ENCODE measurements around the gene ANKRD12.

ANKRD12 gene

DNA sequence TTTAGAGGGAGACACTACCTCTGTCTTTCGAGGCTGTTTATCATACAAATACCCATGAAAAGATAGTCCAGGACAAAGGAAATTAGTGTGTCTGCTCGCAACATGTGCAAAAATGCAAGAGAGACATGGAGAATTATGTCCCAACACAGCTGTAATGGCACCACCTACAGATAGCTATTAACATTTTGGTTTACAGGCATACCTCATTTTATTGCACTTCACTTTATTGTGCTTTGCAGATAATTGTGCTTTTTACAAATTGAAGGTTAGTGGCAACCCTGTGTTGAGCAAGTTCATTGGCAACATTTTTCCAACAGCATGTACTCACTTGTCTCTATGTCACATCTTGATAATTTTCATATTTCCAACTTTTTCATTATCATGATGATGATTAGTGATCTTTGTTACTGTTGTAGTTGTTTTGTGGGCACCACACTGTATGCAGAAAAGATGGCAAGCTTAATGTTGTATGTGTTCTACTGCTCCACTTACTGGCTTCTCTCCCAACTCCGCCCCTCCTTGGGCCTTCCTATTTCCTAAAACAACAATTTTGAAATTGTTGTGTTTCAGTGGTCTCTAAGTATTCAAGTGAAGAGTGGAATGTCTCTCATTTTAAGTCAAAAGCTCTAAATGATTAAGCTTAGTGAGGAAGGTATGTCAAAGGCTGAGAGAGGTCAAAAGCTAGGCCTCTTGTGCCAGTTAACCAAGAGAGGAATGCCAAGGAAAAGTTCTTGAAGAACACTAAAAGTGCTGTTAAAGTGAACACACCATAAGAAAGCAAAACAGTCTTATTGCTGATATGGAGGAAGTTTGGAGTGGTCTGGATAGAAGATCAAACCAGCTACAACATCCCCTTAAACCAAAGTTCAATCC lies 52.0 kb downstream of the ANKRD12 start:
- no peak for DNase-seq

DNA sequence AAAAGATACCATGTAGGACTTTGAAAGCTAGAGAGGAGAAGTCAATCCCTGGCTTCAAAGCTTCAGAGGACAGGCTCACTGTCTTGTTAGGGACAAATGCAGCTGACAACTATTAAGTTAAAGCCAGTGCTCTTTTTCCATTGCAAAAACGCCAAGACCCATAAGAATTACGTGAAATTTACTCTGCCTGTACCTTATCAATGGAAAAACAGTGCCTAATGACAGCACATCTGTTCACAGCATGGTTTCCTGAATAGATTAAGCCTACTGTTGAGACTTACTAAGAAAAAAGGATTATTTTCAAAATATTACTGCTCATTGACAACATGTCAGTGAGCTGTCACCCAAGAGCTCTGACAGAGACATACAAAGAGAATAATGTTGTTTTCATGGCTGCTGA lies 52.9 kb downstream of the ANKRD12 start:
- DNase-seq, result no peak

DNA sequence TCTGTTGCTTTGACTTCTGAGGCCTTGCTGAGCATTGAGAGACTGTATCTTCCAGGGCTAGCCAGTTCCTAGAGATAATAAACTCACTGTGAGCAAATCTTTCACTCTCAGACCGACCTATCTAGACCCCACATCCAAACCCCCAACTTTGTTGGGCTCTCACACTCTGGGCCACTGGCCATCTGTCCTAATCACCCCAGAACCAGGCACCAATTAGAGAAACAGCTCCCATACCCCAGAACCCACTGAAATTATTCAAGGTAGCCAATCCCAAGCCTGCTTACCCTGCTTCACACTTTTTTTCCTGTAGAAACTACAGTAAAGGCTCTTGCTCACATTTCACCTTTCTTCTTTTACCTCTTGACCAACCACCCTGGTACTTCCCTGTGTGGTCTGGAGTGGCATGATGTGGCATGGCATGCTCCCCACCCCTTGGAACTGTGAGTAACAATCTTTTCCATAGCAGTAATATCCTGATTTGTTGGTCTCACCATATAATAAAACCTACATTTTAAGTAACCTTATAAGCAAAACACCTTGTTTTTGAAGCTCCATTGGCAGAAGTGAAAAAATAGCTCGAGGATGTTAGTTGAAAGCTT lies 55.2 kb downstream of the ANKRD12 start:
- no peak for DNase-seq

DNA sequence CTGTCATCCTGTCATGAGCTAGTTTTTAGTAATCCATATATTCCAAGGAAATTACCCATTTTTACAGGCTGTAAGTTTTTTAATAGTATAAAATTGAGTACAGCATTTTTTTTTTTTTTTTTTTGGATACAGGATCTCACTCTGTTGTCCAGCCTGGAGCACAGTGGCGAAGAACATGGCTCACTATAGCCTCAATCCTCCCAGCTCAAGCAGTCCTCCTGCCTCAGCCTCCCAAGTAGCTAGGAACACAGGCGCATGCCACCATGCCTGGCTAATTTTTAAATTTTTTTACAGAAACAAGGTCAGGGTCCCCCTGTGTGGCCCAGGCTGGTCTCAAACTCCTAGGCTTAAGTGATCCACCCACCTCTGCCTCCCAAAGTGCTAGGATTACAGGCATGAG lies 56.5 kb downstream of the ANKRD12 start:
- DNase-seq, result no peak

DNA sequence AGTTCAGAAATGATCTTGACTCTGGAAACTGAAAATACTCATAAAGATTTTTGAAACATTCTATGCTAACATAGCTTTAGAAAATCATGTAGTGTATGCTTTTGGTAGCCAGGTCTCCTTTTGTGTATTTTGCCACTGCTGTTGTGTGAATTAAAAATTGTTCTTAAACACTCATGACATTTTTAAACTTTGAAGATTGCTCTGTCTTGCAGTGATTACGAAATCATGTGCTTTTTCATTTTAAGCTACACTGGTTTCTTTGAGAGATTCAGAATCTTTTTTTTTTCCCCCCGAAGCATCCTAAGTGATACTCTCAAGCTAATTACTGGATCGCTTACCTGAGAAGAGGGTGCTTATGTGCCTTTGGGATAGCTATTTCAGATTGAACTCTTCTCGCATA lies 60.0 kb downstream of the ANKRD12 start:
- no peak for DNase-seq

DNA sequence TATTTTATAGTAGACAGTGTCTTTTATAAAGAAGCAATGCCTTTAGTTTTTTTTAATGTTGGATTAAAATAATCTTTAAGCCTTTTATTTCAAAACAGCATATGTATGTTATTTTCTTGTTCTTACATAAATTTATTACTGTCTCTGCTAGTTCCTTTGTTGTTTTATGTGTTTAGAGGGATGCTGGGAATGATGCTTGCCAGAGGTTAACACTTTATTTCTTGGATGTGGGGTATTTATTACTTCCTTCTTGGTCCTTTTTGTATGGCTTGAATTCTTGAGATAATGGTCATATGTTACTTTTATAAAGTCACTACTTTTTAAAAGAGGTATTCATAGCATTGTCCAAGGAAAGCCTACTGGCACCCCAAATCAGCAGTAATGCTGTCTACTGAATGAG lies 63.1 kb downstream of the ANKRD12 start:
- DNase-seq, result no peak

DNA sequence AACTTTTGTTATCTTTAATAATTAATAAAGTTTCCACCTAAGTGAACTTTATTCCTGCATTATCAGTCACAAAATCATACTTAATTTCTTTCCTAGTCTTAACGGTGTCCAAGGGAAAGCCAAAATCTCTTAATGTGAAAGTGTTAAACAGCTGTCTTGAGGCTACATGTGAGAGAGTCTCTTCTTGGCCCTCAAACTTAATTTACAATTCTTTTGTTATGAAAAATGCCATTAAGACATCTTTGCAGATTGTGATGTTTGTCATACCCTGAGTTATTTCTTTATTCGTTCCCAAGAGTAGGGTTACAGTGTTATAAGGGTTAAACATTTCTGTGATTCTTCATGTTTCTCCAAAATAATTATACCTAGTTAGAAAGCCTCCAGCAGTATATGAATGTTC lies 64.6 kb downstream of the ANKRD12 start:
- no peak for DNase-seq

DNA sequence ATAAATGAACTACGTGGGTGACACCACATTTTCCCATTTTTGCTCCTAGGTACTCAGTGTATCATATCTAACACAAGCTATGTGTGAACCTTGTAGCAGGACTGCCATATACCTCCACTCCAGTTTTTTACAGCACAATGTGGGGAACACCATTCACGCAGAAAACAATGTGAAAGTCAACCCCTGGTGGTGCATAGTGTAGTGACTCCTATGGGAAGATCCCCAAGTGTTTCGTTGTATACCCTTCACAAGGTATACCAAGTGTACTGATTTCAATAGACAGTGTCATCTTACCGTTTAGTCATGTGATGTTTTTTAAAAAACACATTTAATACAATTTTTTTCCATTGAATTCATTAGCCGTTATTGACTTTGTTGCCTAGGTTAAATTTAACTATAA lies 68.1 kb downstream of the ANKRD12 start:
- no peak for DNase-seq

DNA sequence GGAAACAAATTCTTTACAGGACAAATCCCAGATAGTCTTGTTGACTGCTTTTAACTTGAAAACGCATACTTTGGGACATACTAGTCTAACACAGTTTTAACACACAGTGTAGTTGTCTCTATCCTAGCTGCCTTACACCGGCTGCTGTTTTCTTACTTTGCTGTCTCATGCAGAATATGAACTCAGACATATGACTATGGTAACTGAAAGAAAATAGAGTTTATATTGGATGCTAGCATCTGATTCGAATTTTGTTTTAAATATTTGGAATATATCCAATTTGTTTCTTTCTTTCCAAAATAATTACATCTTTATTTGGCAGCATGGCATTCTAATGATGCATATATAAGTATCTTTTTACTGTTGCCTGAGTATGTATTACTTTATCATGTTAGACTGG lies 69.8 kb downstream of the ANKRD12 start:
- no peak for DNase-seq

DNA sequence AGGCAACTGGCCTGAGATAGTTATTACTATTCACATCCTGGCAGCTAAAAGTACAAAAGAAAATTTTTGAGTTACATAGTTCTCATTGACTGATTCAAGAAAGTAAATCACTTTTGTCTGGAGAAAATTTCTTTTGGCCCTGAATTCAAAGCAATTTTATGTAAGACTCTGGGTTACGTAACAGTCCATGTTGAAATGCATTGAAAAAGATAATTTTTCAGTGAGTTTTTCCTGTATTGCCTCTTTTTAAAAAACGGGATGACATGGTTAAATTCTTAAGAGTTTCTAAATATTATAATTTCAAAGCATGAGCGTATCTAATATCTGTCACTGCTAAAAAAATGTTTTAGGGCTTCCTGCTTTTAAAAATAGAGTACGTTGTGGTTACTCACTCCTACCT lies 72.7 kb downstream of the ANKRD12 start:
- DNase-seq, result no peak

DNA sequence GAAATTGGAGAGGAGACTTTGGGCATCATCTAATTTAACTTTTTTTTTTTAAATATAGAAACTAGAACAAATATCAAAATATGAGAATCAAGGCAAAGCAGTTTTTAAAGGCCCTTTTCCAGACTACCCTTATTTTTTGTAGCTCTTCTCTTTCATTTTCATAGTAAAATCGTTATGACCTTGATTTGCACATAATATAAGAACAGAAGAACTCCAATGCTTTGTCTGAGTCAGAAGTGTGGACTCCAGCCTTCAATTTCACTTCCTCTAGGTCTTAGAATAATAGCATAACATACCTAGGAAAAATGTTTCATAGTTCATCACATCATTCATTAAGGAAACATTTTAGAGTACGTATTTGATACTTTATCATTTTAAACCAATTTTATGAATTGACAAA lies 74.4 kb downstream of the ANKRD12 start:
- DNase-seq, result no peak

DNA sequence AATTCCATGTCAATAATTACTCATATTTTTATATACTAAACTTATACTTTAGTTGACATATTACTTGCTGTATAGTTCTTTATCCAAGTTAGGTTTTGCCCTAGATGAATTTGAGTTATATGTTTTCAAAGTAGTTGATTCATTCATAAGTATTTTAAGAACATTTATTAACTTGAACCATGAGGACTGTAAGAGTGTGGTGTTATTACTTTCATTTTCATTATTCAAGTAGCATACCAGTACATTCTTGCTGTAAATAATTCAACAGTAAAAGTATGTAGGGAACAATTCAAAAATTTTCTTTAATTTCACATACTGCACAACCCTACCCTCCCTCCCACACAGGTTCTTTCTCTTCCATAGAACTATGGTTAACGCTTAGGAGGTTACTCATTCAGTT lies 75.4 kb downstream of the ANKRD12 start:
- DNase-seq, result no peak

DNA sequence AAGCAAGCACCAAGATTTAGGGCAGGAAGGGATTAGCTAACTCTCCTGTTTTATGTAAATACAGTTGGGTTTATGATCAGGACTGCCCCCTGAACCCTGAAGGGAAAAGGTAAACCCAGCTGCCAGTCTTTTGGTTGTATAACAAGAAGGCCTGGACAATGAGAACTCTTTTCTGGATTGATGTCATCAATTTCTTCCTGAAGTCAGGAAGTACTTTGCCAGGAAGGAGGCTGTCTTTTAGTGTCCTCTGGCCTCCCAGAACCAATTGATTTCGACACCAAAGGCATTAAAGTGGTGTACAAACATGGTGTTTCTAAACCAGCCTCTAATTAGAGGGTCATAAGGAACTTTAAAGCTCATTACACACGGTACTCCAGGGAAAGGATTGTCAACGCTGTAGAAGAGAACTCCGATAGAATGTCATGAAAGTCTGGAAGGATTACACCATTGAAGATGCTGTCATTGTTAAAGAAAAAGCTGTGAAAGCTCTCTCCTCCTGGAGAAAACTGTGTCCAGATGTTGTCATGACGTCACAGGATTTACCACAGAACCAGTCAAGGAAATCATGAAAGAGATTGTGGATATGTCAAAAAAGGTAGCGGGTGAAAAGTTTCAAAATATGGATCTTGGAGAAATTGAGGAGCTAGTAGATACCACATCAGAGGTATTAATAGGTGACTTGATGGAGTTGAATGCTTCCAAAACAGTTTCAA lies 78.8 kb downstream of the ANKRD12 start:
- DNase-seq, result no peak

DNA sequence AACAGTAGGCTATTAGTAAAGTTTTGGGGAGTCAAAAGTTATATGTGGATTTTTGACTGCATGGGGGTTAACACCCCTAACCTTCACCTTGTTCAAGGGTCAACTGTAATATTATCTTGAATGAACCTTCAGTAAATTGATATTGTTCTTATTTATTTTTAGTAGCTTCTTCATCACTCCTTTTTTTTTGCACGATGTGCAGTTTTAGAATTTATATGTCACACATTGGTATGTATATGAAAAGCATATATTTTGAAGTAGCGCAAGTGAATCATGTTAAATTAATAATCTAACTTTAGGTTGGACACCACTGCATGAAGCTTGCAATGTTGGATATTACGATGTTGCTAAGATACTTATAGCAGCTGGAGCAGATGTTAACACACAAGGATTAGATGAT lies 79.9 kb downstream of the ANKRD12 start:
- no peak for DNase-seq

DNA sequence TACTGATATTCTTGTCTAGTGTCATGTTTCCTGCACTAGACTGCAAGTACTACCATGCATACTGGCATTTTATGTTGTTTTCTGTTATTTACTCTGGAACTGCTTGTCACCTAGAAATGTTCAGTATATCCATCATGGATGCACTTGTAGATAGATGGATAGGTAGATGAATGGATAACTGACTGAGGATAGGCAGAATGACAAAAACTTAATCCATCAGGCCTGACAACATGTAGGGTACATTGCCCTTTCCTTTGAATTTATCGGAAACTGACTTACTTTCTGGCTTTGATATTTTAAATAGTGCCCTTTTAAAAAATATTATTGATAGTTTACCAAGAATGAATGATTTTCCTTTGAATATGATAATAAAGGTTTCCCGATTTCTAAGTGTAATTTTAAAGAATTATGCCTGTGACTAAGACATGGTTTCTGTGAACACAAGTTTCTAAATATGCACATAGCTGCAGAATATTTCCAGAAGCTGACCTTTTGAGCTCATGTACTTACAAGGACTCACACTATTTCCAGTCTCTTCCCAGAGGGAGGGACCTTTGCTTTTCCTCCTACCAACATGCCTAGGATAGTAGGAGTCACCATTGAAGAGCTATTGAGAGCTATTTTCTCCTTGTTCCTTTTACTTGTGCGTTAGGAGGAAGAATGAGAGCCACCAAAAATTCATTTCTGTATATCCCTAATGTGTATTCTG lies 81.3 kb downstream of the ANKRD12 start:
- no peak for DNase-seq

DNA sequence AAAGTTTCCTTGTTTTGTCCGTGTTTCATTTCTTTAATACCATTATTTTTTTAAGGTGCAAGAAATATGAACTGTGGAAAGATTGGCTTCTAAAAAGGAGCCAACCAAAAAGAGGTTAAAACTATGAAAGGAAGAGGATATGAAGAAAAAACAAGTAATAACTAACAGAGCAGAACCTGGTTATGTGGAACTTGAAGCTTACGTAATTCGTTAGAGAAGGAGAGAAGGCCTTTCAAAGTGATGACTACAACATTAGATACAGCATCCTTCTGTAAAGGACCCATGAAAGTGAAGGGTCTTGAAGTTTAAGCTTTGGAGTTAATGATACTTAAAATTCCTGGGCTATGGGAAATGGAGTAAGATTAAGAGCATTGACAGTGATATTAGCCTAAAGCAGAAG lies 84.5 kb downstream of the ANKRD12 start:
- no peak for DNase-seq

DNA sequence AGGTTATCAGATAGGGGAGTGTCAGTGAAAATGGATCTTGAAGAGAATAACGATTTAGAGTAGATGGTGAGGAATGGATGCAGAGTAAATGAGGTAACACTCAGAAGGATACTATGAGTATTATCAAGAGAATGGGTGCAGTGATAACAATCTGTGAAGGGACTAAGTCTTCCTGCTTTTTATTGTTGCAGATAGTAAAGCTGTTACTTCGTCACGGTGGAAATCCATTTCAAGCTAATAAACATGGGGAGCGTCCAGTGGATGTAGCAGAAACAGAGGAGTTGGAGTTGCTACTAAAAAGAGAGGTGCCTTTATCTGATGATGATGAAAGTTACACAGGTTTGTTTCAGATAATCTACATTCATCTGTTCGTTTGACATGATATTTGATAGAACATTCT lies 85.1 kb downstream of the ANKRD12 start:
- no peak for DNase-seq

DNA sequence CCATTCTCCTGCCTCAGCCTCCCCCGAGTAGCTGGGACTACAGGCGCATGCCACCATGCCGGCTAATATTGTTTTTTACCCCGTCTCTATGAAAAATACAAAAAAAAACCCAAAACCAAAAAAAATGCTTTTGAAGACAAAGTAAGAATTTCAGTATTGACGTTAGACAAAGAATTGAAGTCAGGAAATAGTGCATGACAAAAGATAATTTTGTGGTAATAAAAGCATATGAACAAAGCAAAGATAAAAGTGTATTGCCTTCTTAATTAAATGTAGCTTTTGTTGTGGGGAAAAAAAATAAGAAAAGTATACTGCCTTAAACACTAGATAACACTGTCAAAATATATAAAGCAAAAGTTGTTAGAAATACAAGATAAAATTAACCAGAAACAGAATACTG lies 86.8 kb downstream of the ANKRD12 start:
- DNase-seq, result no peak

DNA sequence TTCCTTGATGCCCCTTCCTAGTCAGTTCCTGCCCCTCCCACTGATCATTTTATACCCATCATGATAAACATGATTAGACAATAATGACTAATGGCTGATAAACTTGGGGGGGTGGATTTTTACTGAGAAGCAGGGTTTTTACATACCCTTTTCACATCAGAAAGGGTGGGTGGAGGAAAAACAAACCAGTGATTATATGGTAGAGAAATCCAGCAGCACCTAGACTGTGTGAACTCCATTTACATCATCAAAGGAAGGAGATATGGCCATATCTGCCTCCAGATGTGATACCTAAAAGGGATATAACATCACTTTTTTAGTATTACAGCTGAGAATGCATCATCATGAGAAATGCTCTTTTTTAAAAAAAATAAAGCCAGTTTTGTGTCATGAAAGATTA lies 89.9 kb downstream of the ANKRD12 start:
- DNase-seq, result no peak

DNA sequence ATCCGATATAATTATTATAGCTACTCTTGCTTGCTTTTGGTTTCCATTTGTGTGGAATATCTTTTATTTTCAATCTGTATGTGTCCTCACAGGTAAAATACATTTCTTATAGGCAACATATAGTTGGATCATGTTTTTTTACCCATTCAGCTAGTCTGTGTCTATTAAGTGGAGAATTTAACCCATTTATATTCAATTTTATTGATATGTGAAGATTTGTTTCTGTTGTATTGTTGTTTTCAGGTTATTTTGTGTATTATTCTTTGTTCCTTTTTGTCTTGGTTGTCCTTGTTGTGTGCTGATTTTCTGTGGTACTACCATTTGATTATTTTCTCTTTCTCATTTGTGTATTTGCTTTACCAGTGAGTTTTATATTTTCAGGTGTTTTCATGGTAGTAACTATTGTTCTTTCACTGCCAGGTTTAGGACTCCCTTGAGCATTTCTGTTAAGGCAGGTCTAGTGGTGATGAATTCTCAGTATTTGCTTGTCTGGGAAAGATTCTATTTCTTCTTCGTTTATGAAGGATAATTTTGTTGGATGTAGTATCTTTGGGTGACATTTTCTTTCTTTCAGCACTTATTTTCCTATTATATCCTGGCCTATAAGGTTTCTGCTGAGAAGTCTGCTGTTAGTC lies 95.4 kb downstream of the ANKRD12 start:
- no peak for DNase-seq

DNA sequence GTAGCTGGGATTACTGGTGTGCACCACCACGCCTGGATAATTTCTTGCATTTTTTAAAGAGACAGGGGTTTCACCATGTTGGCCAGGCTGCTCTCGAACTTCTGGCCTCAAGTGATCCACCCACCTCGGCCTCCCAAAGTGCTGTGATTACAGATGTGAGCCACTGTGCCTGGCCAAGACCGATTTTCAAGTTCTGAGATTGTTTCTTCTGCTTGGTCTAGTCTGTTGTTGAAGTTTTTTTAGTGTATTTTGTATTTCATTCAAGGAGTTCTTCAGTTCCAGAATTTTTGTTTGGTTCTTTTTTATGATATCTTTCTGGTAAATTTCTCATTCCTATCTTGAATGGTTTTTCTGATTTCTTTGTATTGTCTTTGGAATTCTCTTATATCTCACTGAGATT lies 96.4 kb downstream of the ANKRD12 start:
- DNase-seq, result no peak

DNA sequence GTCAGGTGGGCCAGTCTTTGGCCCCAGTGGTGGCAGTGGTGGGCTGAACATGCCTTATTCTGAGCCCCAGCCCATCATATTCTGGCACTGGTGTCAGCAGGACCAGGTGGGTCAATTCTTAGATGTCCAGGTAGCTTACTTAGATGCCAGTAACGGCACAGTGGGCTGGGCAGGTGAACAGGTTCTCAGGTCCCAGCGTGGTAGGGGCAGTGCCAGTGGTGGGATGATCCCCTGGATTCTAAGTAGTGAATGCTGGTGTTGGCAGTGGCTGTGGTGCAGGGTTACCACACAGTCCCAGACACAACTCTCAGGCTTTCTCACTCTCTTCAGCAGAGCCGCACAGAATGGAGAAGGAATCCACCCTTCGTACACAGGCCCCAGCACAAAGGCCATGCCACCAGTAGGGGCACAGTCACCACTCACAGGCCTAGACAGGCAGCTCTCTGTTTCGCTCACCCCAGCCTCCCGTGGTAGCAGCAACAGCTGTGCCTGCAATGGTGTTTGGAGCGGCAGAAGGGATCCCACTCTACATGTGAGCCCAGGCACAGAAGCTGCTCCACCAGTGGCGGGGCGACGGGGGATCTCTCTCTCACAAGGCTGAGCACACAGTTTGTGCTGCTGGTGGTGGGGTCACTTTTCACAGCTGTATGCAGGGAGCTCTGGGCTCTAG lies 97.3 kb downstream of the ANKRD12 start:
- DNase-seq, result no peak

Measured in SW 1271 (cell line).